Head of caudate nucleus (tissue), 42 donors: ENCODE results near the gene RAB27A.
"Not testable (repeated sequence)": the region's sequence is repeated elsewhere in the genome, so short reads cannot be mapped to it uniquely, and the experiment has no call there.

Source experiments
- DNase-seq, 42 donors: peaks; one replicate each; pipeline versions ENCODE4 v3.0.0 to v3.0.0-alpha.2; 2020 to 2021; ENCODE audit warnings: mixed read lengths in 7 of 42
- intact Hi-C: fragments of 100-400 bp; cut with DNase I; formaldehyde crosslinking; loops from one replicate; pipeline ENCODE4 v1.15.0; 2022

Gene RAB27A

DNA sequence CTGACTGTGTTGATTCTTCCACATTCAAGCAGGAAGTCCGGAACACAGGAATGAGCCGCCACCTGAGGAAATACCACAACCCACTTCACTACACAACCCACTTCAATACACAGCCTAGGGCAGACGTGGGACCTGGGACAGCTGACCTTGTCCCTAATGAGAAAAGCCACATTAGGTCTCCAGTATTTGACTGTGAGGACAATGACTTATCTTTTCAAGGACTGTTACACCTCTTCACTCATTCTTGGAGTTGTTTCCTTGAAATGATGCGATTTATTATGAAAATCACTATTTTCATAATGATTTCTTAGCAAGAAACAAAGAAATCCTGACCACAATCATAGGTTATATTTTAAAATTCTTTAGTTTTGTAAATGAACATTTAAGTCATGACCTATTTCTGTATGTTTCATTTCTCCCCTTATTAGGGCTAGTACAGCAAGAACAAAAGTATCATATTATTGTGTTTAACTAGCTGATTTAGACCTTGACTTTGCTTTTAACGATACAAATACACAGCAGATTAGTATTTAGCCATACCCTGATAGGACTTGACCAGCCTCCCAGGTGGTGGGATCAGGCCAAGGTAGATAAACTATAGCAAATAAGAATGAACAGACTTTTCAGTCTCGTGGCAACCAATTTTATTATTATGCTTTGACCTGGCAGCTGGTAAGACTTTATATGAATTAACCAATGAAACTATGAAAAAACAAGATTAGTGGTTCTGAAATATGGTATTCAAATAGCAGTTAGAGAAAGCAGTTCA is 6.0 kb downstream of the RAB27A start:
- intact Hi-C loops, result no loop called here
- DNase-seq, result no peak

DNA sequence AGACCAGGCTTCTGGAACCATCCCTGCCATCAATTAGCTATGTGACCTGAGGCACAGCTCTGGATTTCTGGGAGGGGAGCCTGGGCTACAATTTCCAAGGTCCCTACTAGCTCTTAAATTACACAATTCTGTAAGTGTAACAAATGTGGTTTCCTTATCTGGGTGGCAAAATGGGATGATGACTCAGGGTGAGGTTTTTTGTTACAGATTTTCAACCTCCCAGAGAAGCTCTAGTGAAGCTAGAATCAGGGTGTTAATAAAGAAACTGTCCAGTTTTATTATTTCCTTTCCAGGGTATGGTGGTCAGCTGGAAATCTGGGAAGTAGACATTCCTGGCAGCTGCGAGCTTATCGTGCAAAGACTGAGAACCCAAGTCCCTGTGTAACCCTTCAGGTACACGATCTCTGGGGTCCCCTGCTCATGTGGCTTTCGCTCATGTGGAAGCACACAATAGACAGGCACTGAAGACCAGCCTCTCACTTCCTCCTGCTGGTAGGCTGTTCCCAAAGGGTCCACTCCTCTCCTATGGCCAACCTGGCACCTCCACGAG is 7.3 kb downstream of the RAB27A start:
- no peak for DNase-seq
- intact Hi-C loops, result no loop called here

DNA sequence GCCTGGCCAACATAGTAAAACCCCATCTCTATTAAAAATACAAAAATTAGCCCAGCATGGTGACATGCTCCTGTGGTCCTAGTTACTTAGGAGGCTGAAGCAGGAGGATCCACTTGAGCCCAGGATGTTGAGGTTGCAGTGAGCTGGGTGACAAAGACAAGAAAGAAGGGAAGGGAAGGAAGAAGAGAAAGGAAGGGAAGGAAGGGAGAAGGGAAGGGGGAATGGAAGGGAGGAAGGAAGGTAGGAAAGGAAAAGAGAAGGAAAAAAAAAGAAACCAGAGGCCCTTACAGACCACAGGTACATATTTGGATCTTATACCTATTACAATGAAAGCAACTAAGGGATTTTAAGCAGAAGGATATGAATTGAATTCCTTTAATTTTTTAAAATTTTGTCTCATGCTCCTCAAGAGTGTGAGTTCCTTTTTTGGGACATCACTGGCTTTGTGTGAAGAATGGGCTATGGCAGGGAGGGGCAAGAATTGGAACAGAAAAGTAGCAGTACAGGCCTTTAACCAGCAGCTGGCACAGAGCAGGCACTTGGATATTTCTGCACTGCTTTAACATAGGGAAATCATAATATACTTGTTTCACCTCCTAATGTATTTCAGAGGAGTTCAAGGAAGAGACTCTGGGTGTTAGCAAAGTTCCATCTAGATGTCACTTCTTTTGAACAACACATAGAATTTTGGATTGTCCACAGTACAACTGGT is 7.9 kb downstream of the RAB27A start:
- intact Hi-C loops, result no loop called here

DNA sequence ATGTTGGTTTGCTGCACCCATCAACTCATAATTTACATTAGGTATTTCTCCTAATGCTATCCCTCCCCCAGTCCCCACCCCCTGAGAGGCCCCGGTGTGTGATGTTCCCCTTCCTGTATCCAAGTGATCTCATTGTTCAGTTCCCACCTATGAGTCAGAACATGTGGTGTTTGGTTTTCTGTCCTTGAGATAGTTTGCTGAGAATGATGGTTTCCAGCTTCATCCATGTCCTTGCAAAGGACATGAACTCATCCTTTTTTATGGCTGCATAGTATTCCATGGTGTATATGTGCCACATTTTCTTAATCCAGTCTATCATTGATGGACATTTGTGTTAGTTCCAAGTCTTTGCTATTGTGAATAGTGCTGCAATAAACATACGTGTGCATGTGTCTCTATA is 9.0 kb downstream of the RAB27A start:
- DNase-seq, intact Hi-C loops: not testable (repeated sequence)

More for the DNA sequence above, 7.9 kb downstream of the RAB27A start:
- no peak for DNase-seq

DNA sequence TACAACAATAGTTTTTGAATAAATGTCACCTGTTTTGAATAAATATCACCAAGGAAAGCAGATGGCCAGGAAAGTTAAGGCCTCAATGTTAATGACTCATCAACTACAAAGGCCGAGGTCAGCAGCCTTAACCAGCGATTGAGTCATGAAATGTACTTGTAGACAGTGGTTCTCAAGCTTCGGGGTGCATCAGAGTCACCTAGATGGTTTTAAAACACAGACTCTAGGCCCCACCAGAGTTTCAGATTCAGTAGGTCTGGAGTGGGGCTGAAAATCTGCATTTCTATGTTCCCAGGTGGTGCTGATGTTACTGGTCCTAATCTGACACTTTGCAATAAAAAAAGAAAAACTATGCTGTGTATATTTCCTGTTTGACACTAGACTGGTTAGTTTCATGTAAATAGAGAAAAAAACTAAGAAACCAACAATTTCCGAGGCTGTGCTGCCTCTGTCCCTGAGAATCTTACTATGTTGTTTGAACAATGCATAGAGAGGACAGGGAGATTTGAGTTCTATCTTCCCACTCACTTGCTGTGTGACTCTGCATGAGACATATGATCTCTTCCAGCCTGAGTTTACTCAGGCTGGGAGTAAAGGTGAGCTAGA is 9.8 kb downstream of the RAB27A start:
- intact Hi-C loops, result no loop called here
- DNase-seq, result no peak

DNA sequence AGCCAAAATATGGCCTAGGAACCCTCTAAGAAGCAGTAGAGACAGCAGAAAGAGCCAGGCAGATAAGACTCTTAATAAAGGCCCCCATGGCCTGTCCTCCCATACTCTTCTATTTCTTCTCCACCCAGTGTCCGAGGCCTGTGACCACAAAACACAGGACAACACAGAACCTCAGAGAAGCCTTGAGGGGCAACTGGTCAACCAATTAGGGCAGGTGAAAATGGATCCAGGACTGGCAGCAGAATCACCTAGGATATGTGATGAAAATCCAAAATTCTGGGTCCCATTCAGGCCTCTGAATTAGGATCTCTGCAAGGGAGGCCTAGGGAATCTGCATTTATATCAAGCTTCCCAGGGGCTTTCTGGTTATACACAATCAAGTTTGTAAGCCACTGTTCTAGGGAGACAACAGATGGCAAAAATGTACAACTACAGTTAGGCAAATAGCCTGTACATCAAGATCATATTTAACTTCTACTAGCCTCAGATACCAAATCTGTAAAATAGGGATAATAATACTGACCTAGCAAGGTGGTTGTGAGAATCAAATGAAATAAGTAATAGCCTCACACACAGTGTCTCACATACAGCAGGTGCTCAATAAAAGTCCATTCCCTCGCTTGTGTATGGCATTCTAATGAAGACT is 10.4 kb downstream of the RAB27A start:
- DNase-seq, result no peak
- intact Hi-C loops, result no loop called here

DNA sequence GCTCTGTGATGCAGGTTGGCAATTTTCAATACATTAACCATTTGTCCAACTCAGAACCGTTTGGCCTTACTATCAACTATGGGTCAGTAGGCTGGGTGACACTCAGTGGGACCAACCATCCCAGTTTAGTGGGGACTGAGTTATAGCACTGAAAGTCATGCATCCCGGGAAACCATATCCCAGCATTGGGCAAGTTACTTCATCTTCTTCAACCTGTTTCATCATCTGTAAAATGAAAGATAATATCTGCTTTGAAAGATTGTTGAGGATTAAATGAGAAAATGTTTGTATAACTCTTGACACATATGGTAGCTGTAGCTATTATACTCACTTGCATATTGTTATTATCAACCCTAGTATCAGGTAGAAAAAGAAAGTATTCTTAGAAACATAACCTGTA is 11.9 kb downstream of the RAB27A start:
- intact Hi-C loops, result no loop called here

DNA sequence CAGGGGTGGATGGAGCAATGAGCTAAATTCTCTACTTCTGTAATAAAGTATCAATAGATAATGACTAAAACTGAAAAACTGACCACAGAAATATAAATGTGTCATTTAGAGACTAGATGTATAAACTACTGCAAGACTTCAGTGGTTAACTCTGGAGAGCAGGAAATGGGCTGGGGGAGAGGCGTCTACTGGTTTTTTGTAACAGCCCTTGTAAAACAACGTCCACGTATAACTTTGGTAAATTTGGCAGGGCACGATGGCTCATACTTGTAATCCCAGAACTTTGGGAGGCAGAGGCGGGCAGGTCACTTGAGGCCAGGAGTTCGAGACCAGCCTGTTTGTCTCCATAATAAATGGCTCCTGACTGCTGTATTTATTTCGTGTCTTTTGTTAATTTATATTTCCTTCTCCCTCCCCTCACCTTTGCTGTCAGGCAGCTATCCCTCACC is 12.5 kb downstream of the RAB27A start:
- intact Hi-C loops, result no loop called here
- no peak for DNase-seq

More for the DNA sequence above, 11.9 kb downstream of the RAB27A start:
- DNase-seq, result no peak

DNA sequence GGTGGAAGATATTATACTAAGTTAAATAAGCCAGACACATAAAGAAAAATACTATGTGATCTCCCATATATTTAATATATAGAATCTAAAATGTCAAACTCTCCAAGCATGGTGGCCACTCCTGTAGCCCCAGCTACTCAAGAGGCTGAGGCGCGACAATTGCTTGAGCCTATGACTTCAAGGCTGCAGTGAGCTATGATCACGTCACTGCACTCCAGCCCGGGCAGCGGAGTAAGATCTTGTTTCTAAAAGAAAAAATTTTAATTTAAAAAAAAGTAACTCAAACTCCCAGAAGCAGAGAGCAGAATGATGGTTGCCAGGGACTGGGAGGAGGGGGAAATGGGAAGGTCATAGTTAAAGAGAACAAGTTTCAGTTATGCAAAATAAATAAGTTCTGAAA is 13.3 kb downstream of the RAB27A start:
- intact Hi-C loops, result no loop called here
- DNase-seq, result no peak

DNA sequence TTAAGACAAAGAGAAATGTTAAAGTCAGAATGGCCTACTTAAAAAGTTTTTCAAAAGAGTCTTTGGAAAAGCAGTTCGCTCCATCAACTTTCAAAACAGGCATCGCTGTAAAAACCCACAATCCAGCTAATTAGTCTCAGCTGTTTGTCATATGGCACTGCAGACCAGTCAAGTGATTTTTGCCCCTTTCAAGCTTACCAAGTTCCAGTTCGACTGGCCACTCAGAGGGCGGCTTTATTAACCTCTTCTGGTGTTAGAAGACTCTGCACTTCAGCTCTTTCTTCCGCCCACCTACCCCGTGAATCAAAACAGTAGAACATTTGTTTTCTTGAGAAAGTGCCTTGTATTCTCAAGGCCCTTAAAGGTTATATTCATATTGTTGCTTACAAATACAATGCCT is 19.3 kb downstream of the RAB27A start:
- DNase-seq, result peak in 2 of 42 donors; percentile 7 to 12

DNA sequence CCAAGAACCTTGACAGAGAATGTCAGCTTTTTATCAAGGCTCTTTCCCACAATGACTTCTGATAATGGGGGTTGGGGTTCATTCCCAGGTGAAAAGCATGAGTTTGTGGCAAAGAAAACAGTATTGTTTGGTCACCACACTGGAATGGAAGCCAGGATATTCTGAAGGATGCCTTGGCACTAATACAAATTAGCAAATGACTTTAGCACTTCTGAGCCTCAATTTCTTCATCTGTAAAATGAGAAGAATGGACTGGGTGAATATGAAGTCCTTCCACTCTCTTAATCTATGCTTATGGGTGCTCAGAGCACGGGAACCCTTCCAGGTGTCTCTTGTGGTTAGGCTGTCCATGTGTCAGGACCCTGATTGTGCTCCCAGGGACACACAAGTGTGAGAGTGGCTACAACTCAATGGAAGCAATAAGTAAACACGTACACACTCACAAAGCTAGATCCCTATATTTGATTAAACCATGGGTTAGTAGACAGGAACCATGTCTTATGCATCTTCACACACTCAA is 21.4 kb downstream of the RAB27A start:
- intact Hi-C loops, result no loop called here
- DNase-seq, result no peak

More for the DNA sequence above, 19.3 kb downstream of the RAB27A start:
- intact Hi-C loops, result no loop called here

DNA sequence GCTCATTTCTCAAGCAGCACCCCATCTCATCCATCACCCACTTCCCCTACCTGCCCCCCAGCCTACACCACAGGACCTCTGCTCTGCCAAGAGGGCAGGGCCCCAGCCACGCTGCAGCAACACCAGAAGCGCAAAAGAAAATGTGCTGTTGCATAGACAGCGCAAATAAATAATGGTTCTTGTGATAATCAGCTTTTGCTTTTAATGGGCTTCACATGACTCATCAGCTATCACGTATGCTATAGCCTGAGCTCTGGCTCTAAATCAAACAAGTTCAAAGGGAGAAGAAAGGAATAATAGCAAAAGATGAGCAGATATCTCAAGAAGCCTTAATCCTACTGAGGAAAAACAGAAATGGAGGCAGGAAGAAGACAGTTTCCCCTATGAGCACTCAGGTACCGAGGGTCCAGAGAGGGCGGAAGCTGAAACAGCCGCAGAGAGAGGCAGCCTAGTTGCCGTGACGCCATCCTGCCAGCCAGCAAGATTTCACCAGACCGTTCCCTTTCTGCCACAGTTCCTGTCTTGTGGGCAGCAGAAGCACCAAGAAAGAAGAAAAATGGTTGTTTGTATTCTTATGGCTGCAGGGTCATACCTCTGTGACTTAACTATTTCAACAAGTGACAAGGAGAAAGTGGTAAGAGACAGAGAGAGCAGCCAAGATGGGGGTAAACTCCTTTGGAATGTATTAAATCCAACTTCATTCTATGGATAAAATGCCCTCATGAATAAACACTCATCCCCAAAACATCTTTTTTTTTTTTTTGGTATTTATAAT is 22.0 kb downstream of the RAB27A start:
- intact Hi-C loops, result no loop called here
- DNase-seq, result peak in 24 of 42 donors; percentile 8 to 64 (median 31)

DNA sequence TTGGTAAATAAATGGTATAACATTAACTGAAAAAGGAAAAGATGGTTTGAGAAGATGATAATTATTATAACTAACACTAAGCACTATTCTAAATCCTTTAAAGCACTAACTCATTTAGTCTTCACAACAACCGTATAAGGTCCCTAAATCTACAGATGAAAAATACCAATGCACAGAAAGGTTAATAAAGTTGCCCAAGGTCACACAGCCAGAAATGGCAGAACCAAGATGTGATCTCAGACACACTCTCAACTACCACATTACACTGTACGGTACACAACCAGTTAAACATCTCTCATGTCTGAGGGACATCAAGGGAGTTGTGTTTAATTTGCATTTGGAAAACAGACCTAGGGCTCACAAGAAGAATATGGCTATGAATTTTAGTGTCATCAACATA is 23.1 kb downstream of the RAB27A start:
- intact Hi-C loops, result no loop called here
- no peak for DNase-seq

DNA sequence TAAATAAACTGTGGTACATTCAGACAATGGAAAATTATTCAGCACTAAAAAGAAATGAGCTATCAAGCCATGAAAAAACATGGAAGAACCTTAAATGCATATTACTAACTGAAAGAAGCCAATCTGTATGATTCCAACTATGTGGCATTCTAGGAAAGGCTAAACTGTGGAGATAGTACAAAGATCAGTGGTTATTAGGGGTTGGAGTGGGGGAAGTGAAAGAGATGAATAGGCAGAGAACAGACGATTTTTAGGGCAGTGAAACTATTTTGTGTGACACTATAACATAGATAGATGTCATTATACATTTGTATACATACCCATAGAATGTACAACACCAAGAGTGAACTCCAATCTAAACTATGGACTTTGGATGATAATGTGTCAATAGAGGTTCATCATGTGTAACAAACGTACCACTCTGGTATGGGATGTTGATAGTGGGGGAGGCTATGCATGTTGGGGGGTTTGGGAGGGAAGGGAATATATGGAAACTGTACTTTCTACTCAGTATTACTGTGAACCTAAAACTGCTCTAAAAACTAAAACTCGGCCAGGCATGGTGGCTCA is 29.0 kb downstream of the RAB27A start:
- intact Hi-C loops, result no loop called here
- DNase-seq, result no peak

DNA sequence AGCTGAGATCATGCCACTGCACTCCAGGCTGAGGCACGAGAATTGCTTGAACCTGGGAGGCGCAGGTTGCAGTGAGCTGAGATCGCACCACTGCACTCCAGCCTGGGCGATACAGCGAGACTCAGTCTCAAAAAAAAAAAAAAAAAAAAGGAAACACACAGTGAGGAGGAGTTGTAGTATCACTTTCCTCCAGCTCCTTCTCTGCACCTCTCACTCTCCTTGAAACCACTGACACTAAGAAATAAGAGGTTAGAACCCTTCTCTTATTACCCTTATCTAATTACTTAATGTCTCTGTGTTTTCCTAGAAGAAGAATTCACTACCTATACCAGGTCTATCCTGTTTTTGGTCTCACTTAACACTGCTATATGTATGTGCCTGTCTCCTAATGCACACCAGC is 31.7 kb downstream of the RAB27A start:
- intact Hi-C loops, result no loop called here
- DNase-seq, result no peak

DNA sequence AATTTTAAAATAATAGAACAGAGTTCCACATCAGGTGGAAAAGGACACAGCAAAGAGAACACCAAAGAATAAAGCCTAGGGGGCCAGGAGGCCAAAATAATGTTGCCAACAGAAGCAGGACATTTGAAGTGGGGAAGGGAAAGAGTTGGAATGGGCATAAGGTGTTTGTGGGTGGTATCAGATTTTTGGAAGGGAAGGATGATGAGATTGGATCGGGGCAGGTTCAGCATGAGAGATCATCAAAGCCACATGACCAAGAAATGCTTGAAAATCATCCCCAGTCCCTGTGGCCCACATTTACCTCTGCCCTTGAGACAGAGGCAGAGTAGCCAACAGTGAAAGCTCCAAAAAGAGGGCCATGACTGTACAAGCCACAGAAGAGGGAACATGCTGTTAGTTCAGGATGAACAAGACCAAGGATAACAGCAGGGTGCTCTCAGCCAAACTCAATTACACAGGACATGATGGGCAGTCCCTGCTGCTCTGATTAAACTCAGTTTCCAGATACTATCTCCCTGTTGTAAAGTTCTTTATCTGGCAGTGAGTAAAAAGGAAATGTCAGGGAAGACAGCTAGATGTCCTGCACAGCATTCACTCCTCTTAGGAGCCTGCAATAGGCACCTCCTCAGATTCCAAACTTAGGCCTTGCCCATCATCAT is 32.5 kb downstream of the RAB27A start:
- DNase-seq, result no peak
- intact Hi-C loops, result no loop called here

DNA sequence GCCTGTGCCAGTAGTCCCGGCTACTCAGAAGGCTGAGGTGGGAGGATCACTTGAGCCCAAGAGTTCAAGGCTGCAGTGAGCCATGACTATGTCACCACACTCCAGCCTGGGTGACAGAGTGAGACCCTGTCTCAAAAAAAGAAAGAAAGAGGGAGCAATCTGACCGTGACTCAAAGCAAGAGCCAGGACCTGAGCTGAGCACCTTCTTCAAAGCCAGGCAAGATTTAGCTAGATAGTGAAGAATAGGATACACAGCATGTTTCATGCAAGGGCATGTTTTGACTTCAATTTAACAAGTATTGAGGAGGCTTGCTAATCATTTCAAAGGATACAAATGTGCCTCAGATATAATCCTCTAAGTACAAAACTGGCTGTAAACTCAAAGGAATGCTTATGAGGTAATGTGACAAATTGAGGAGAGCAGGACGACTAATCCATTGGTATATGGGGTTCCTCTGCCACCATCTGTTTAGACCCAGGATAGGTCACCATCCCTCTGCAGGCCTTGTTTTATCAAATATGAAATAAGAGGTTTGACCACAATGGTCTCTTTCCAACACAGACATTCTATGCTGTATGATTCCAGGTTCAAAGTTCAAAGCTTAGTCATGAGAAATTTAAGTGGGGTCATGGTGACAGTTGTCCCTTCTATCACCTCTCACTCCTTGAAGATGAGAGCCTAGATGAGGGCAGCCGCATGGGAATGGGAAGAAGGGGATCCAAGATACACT is 33.2 kb downstream of the RAB27A start:
- intact Hi-C loops, result no loop called here
- DNase-seq, result no peak
